H1 (cell line): ENCODE results near the gene ARHGEF2. TPM values are rescaled to one million over a fixed set of nuclear protein-coding genes. Genes with fewer than 3 reads are reported as not detected.

ENCODE experiments used
- CTCF ChIA-PET: fragments of 300-600 bp; sonication (Branson Sonifier 250); formaldehyde crosslinking; loops from one replicate; lab custom pipeline; 2021; ENCODE audit not compliant: partially characterized antibody; lab: Charles Lee
- POLR2A ChIA-PET: fragments of 300-600 bp; sonication (Branson Sonifier 250); formaldehyde crosslinking; loops from one replicate; lab custom pipeline; 2021; ENCODE audit warnings: inconsistent platforms; ENCODE audit not compliant: partially characterized antibody; lab: Charles Lee
- DNase-seq, 2 experiments: peaks; one replicate each; pipeline versions ENCODE4 v3.0.0 to v3.0.0-alpha.2; 2010 to 2022; ENCODE audit warnings: low spot score in 2 of 2, low read depth in 1 of 2, mixed read lengths in 1 of 2
- FAIRE-seq: peaks from 2 replicates; lab custom pipeline; 2011; peaks lifted over from hg19 to GRCh38; lab: Jason Lieb, UNC
- H2AFZ ChIP-seq: 2 replicates; pipeline ENCODE4 v1.8.1; 2012; ENCODE audit warnings: low read length, inconsistent platforms
- H2AK5ac ChIP-seq: 2 replicates; pipeline ENCODE4 v1.6.1; 2013; ENCODE audit warnings: low read depth, low read length
- H2BK120ac ChIP-seq: replicated peaks from 2 replicates; pipeline ENCODE3; 2013; ENCODE audit warnings: low read depth, low read length, inconsistent platforms
- H2BK12ac ChIP-seq: 2 replicates; pipeline ENCODE4 v1.6.1; 2013; ENCODE audit warnings: low read depth, low read length
- H2BK15ac ChIP-seq: 2 replicates; pipeline ENCODE4 v1.6.1; 2013; ENCODE audit warnings: low read length
- H2BK20ac ChIP-seq: 2 replicates; pipeline ENCODE4 v1.6.1; 2013; ENCODE audit warnings: low read length
- H2BK5ac ChIP-seq: 2 replicates; pipeline ENCODE4 v1.6.1; 2013; ENCODE audit warnings: low read depth, low read length
- H3K14ac ChIP-seq: 2 replicates; pipeline ENCODE4 v1.6.1; 2013; ENCODE audit warnings: inconsistent platforms; ENCODE audit not compliant: insufficient read length
- H3K18ac ChIP-seq: 2 replicates; pipeline ENCODE4 v1.6.1; 2013; ENCODE audit warnings: low read length; ENCODE audit errors: extremely low read depth
- H3K23ac ChIP-seq: 2 replicates; pipeline ENCODE4 v1.6.1; 2013; ENCODE audit warnings: inconsistent platforms; ENCODE audit not compliant: insufficient read length
- H3K23me2 ChIP-seq: 2 replicates; pipeline ENCODE4 v1.6.1; 2013; ENCODE audit warnings: low read depth, low read length
- H3K27ac ChIP-seq: 2 replicates; pipeline ENCODE4 v1.6.1; 2011; ENCODE audit warnings: low read depth, low read length, inconsistent platforms
- H3K27me3 ChIP-seq, 4 experiments: replicated peaks in 1 of 4; 1 replicate in 1 of 4; 2 replicates in 3 of 4; pipeline versions ENCODE4 v1.6.1 to v1.8.1; 2011 to 2013; ENCODE audit warnings: low read length in 3 of 4, mild to moderate bottlenecking in 3 of 4, inconsistent platforms in 2 of 4, mixed read lengths in 2 of 4, moderate library complexity in 1 of 4; ENCODE audit not compliant: control insufficient read depth in 3 of 4, insufficient read depth in 3 of 4; ENCODE audit errors: extremely low read depth in 1 of 4
- H3K36me3 ChIP-seq, 4 experiments: 2 replicates each; pipeline versions ENCODE4 v1.6.1 to v1.8.1; 2011 to 2013; ENCODE audit warnings: mild to moderate bottlenecking in 4 of 4, low read length in 3 of 4, moderate library complexity in 2 of 4, control low read depth in 1 of 4, inconsistent platforms in 1 of 4; ENCODE audit not compliant: insufficient read depth in 4 of 4, control insufficient read depth in 2 of 4
- H3K4ac ChIP-seq: replicated peaks from 2 replicates; pipeline ENCODE3; 2013; ENCODE audit warnings: low read length, low read depth, mixed read lengths, inconsistent platforms; ENCODE audit not compliant: insufficient read length
- H3K4me1 ChIP-seq, 4 experiments: replicated peaks in 1 of 4; 1 replicate in 1 of 4; 2 replicates in 3 of 4; pipeline versions ENCODE4 v1.6.1 to v1.8.1; 2011 to 2013; ENCODE audit warnings: low read length in 3 of 4, inconsistent platforms in 2 of 4, mixed read lengths in 1 of 4; ENCODE audit not compliant: insufficient read depth in 4 of 4, control insufficient read depth in 3 of 4
- H3K4me2 ChIP-seq, 2 experiments: 2 replicates each; pipeline versions ENCODE4 v1.6.1 to v1.8.1; 2011 to 2013; ENCODE audit warnings: low read depth in 2 of 2, low read length in 2 of 2, control low read depth in 1 of 2, inconsistent platforms in 1 of 2, mild to moderate bottlenecking in 1 of 2; ENCODE audit not compliant: insufficient read depth in 1 of 2
- H3K4me3 ChIP-seq, 4 experiments: fragments of 200-600, 300-600 bp in 1 of 4; sonication (generic), shearing (Covaris generic), sonication (Bioruptor Twin) in 1 of 4; 2 replicates each; pipeline versions ENCODE4 v1.5.1 to v1.8.1; 2011 to 2016; ENCODE audit warnings: low read length in 4 of 4, low read depth in 3 of 4, control low read depth in 2 of 4, inconsistent platforms in 2 of 4, mild to moderate bottlenecking in 2 of 4, mixed read lengths in 1 of 4, moderate library complexity in 1 of 4; ENCODE audit not compliant: insufficient read depth in 2 of 4; ENCODE audit errors: extremely low read depth in 1 of 4
- H3K56ac ChIP-seq: replicated peaks from 2 replicates; pipeline ENCODE3; 2013; ENCODE audit warnings: low read depth, mild to moderate bottlenecking, mixed read lengths, low read length, inconsistent platforms; ENCODE audit not compliant: insufficient read length
- H3K79me1 ChIP-seq: 2 replicates; pipeline ENCODE4 v1.6.1; 2013; ENCODE audit warnings: low read depth, low read length, control low read depth
- H3K79me2 ChIP-seq, 2 experiments: 2 replicates each; pipeline versions ENCODE4 v1.6.1 to v1.8.1; 2012 to 2013; ENCODE audit warnings: low read length in 2 of 2, mild to moderate bottlenecking in 2 of 2, inconsistent platforms in 1 of 2; ENCODE audit not compliant: insufficient read depth in 2 of 2, control insufficient read depth in 1 of 2
- H3K9ac ChIP-seq, 4 experiments: replicated peaks in 1 of 4; 1 replicate in 1 of 4; 2 replicates in 3 of 4; pipeline versions ENCODE4 v1.6.1 to v1.8.1; 2011 to 2013; ENCODE audit warnings: low read depth in 3 of 4, low read length in 3 of 4, control low read depth in 2 of 4, mild to moderate bottlenecking in 2 of 4, moderate library complexity in 2 of 4, inconsistent platforms in 1 of 4; ENCODE audit errors: extremely low read depth in 1 of 4
- H3K9me3 ChIP-seq, 2 experiments: 2 replicates each; pipeline versions ENCODE4 v1.6.1 to v1.8.1; 2012 to 2013; ENCODE audit warnings: mild to moderate bottlenecking in 2 of 2, moderate library complexity in 2 of 2, control low read depth in 1 of 2, inconsistent platforms in 1 of 2, low read depth in 1 of 2, low read length in 1 of 2, mixed read lengths in 1 of 2; ENCODE audit not compliant: insufficient read depth in 2 of 2
- H4K20me1 ChIP-seq, 2 experiments: replicated peaks in 1 of 2; 2 replicates each; pipeline versions ENCODE3 to v1.8.1; 2011 to 2013; ENCODE audit warnings: inconsistent platforms in 2 of 2, low read length in 2 of 2, mild to moderate bottlenecking in 1 of 2; ENCODE audit not compliant: insufficient read depth in 2 of 2, control insufficient read depth in 1 of 2
- H4K5ac ChIP-seq: 2 replicates; pipeline ENCODE4 v1.6.1; 2013; ENCODE audit warnings: low read length, low read depth, mixed read lengths, inconsistent platforms; ENCODE audit not compliant: insufficient read length
- H4K8ac ChIP-seq: 2 replicates; pipeline ENCODE4 v1.8.0; 2013; ENCODE audit warnings: mild to moderate bottlenecking, moderate library complexity, low read length, inconsistent platforms; ENCODE audit not compliant: insufficient read depth; ENCODE audit errors: extremely low read depth
- H4K91ac ChIP-seq: replicated peaks from 2 replicates; pipeline ENCODE3; 2013; ENCODE audit warnings: low read length, mixed read lengths, inconsistent platforms; ENCODE audit not compliant: insufficient read length
- BRCA1 ChIP-seq: IDR thresholded peaks from 2 replicates; pipeline ENCODE4 v1.6.1; 2012; ENCODE audit warnings: low read depth, low read length, improper control_type of control experiment
- CHD1 ChIP-seq: IDR thresholded peaks from 2 replicates; pipeline ENCODE4 v1.6.1; 2012; ENCODE audit warnings: low read depth, low read length, improper control_type of control experiment
- JUND ChIP-seq: IDR thresholded peaks from 2 replicates; pipeline ENCODE4 v1.6.1; 2011; ENCODE audit warnings: mild to moderate bottlenecking, improper control_type of control experiment, low read length
- KDM5A ChIP-seq: fragments of 200-600 bp; IDR thresholded peaks from 2 replicates; pipeline ENCODE4 v1.7.1; 2012; ENCODE audit warnings: mild to moderate bottlenecking, low read length, inconsistent platforms, mixed read lengths
- NRF1 ChIP-seq: IDR thresholded peaks from 2 replicates; pipeline ENCODE4 v1.6.1; 2011; ENCODE audit warnings: mild to moderate bottlenecking, low read depth, low read length, improper control_type of control experiment
- POLR2A ChIP-seq, 2 experiments: IDR thresholded peaks; 1 replicate in 1 of 2; 2 replicates in 1 of 2; pipeline ENCODE4 v1.6.1; 2011; ENCODE audit warnings: low read depth in 2 of 2, low read length in 2 of 2, mild to moderate bottlenecking in 2 of 2; ENCODE audit errors: control extremely low read depth in 1 of 2
- POU5F1 ChIP-seq: IDR thresholded peaks from 2 replicates; pipeline ENCODE4 v1.6.1; 2011; ENCODE audit warnings: low read depth, mild to moderate bottlenecking, low read length, moderate library complexity
- RFX5 ChIP-seq: IDR thresholded peaks from 2 replicates; pipeline ENCODE4 v1.6.1; 2011; ENCODE audit warnings: low read depth, low read length, improper control_type of control experiment, borderline replicate concordance
- RNF2 ChIP-seq: fragments of 200-900, 300-1000 bp; sonication (generic); IDR thresholded peaks from 2 replicates; pipeline ENCODE4 v1.7.1; 2016; ENCODE audit warnings: borderline replicate concordance, low read depth, mild to moderate bottlenecking, antibody characterized with exemption, low read length; ENCODE audit not compliant: poor library complexity, severe bottlenecking; ENCODE audit errors: missing control alignments
- SIN3A ChIP-seq, 2 experiments: IDR thresholded peaks in 1 of 2; conservative IDR thresholded peaks in 1 of 2; 2 replicates each; pipeline ENCODE4 v1.6.1; 2011 to 2012; ENCODE audit warnings: low read length in 2 of 2, improper control_type of control experiment in 1 of 2, low read depth in 1 of 2, mild to moderate bottlenecking in 1 of 2
- SIX5 ChIP-seq: IDR thresholded peaks from 2 replicates; pipeline ENCODE4 v1.6.1; 2011; ENCODE audit warnings: mild to moderate bottlenecking, low read depth, low read length
- TEAD4 ChIP-seq: IDR thresholded peaks from 2 replicates; pipeline ENCODE4 v1.6.1; 2012; ENCODE audit warnings: low read depth, low read length, inconsistent platforms, mixed read lengths
- USF2 ChIP-seq: IDR thresholded peaks from 2 replicates; pipeline ENCODE4 v1.6.1; 2011; ENCODE audit warnings: low read length, improper control_type of control experiment
- YY1 ChIP-seq: IDR thresholded peaks from 2 replicates; pipeline ENCODE4 v1.6.1; 2011; ENCODE audit warnings: low read depth, mild to moderate bottlenecking, low read length
- WGBS, 2 experiments: shearing (Covaris generic) in 1 of 2; methylation state at CpG; one replicate each; pipeline versions ENCODE4 v1.1.6 to v1.1.7; 2013 to 2015; ENCODE audit warnings: low lambda C conversion rate in 2 of 2, mixed read lengths in 2 of 2, inconsistent platforms in 1 of 2, low coverage in 1 of 2, missing lambda C conversion rate in 1 of 2; ENCODE audit not compliant: insufficient replicate concordance in 2 of 2, insufficient coverage in 1 of 2, insufficient read length in 1 of 2; ENCODE audit errors: extremely low coverage in 1 of 2, missing lambda C conversion rate in 1 of 2; 5-methylcytosine and 5-hydroxymethylcytosine counted together
- polyA plus RNA-seq, 7 experiments: library from polyadenylated mRNA; depleted of rRNA in 3 of 7; stranded (reverse) in 5 of 7; unstranded in 2 of 7; fragments of >200 nt in 5 of 7; fragments of 200-250 nt in 2 of 7; gene quantifications; 1 replicate in 5 of 7; 2 replicates in 1 of 7; 4 replicates in 1 of 7; pipeline versions ENCODE4 v1.2.1 to v1.2.3, GENCODE V29; 2011 to 2013; ENCODE audit warnings: missing spikeins in 2 of 7, mixed read lengths in 2 of 7
- total RNA-seq: library from RNA; stranded (reverse); fragmentation: NEBNext Ultra II Directional; extraction: Animal tissue kit (Norgen Biotek cat#: 25700); gene quantifications from 2 replicates; pipeline ENCODE4 v1.2.1, GENCODE V29; 2021

ARHGEF2 gene
- total and polyA plus RNA-seq, 2 of the 8 experiments (the other 6 are each of a cell fraction or from before 2014, with no cell fraction given): 42.7 to 80.5 TPM

GRCh38 chr1:156003923-156004188 is 25.5 kb upstream of the ARHGEF2 start:
- no peak overlapping the region for H3K9ac ChIP-seq
- H4K20me1 ChIP-seq: peaks cover 0 to 2% of the 10 kb centered on the region in 2 experiments
- H3K4me1 ChIP-seq: peaks cover 0 to 4% (median 1%) of the 10 kb centered on the region in 4 experiments; a peak in 3 of 7 replicates
- H3K4me3 ChIP-seq: no peak overlapping the region
- no peak overlapping the region for H4K5ac ChIP-seq
- no peak for DNase-seq
- no peak overlapping the region for H2BK5ac ChIP-seq
- H2AFZ ChIP-seq: no peak overlapping the region
- no peak overlapping the region for H3K14ac ChIP-seq
- H2BK12ac ChIP-seq: no peak overlapping the region
- H3K9me3 ChIP-seq: no peaks in the 10 kb centered on the region
- H3K27ac ChIP-seq: no peak overlapping the region
- no peak overlapping the region for H4K8ac ChIP-seq
- no peak overlapping the region for H2BK15ac ChIP-seq
- FAIRE-seq: no peak
- H4K91ac ChIP-seq: no peak overlapping the region
- peaks cover 0 to 5% (median 0%) of the 10 kb centered on the region in 4 experiments; a peak in 2 of 8 replicates for H3K36me3 ChIP-seq
- ChIA-PET POLR2A (interaction anchor here (1.0 to 2.4 kb wide), 9 partner anchors 11 to 71 kb away, joined by 3 to 7 read pairs (median 3); partner anchors contain the start of genes ARHGEF2 and UBQLN4), CTCF (interaction anchor here (1.1 to 9.3 kb wide), 9 partner anchors 10 to 65 kb away, joined by 3 to 77 read pairs (median 5); partner anchors contain the start of gene SSR2)
- no peak overlapping the region for H2AK5ac ChIP-seq
- H3K4me2 ChIP-seq: no peak overlapping the region
- no peaks in the 10 kb centered on the region for H3K27me3 ChIP-seq
- no peak overlapping the region for H3K56ac ChIP-seq
- H3K79me1 ChIP-seq: no peaks in the 10 kb centered on the region
- H2BK20ac ChIP-seq: no peak overlapping the region
- no peak overlapping the region for H3K4ac ChIP-seq
- H2BK120ac ChIP-seq: no peak overlapping the region
- H3K18ac ChIP-seq: no peak overlapping the region
- 45% methylated on average over 2 of the region's 2 CpGs; no CpG with 5 or more reads in 1 of the 2 experiments for WGBS, 2 experiments
- no peak overlapping the region for H3K23ac ChIP-seq
- H3K79me2 ChIP-seq: no peaks in the 10 kb centered on the region
- no peaks in the 10 kb centered on the region for H3K23me2 ChIP-seq
- no peak for TF ChIP-seq POU5F1
- TF ChIP-seq JUND: no peak
- TF ChIP-seq KDM5A: no peak
- no peak for TF ChIP-seq RNF2
- no peak for TF ChIP-seq USF2
- no peak for TF ChIP-seq RFX5
- no peak for TF ChIP-seq SIN3A (conservative IDR thresholded peaks at IDR 0.05 in 1 of 2, IDR thresholded peaks at IDR 0.05 in 1 of 2; ENCODE audit: low read depth in 1 of 2, low read length in 2 of 2)
- TF ChIP-seq CHD1: no peak
- TF ChIP-seq BRCA1: no peak
- no peak for TF ChIP-seq POLR2A (IDR thresholded peaks at IDR 0.05; ENCODE audit: control extremely low read depth in 1 of 2, low read depth in 2 of 2, low read length in 2 of 2)
- no peak for TF ChIP-seq YY1
- no peak for TF ChIP-seq SIX5
- no peak for TF ChIP-seq NRF1
- TF ChIP-seq TEAD4: no peak
